HUES64 (cell line): ENCODE results near the gene SOD3.

Source experiments
- H3K27ac ChIP-seq: 2 replicates; pipeline ENCODE4 v1.7.0; 2013; ENCODE audit warnings: low read depth, low read length, inconsistent platforms
- H3K27me3 ChIP-seq: 2 replicates; pipeline ENCODE4 v1.6.1; 2013; ENCODE audit warnings: mild to moderate bottlenecking, low read length; ENCODE audit not compliant: insufficient read depth
- H3K36me3 ChIP-seq: 2 replicates; pipeline ENCODE4 v1.6.1; 2013; ENCODE audit warnings: mild to moderate bottlenecking, low read length; ENCODE audit not compliant: insufficient read depth
- H3K4me1 ChIP-seq: 2 replicates; pipeline ENCODE4 v1.6.1; 2013; ENCODE audit warnings: mild to moderate bottlenecking, low read length, moderate library complexity; ENCODE audit not compliant: insufficient read depth
- H3K4me3 ChIP-seq: 2 replicates; pipeline ENCODE4 v1.5.1; 2013; ENCODE audit warnings: mild to moderate bottlenecking, low read length, moderate library complexity
- H3K9ac ChIP-seq: 2 replicates; pipeline ENCODE4 v1.6.1; 2013; ENCODE audit warnings: mild to moderate bottlenecking, low read depth, low read length
- H3K9me3 ChIP-seq: 2 replicates; pipeline ENCODE4 v1.6.1; 2013; ENCODE audit warnings: low read depth, low read length; ENCODE audit not compliant: insufficient read depth
- WGBS: fragments of 150-250, 120-280 bp; methylation state at CpG from one replicate; pipeline ENCODE4 v1.1.7; 2013; ENCODE audit warnings: missing lambda C conversion rate; 5-methylcytosine and 5-hydroxymethylcytosine counted together

SOD3 gene

GRCh38 chr4:24794480-24794879 lies 893 bp upstream of the SOD3 start:
- 73% methylated on average over 10 of the region's 10 CpGs for WGBS
- no peaks in the 10 kb centered on the region for H3K9me3 ChIP-seq
- no peak overlapping the region for H3K9ac ChIP-seq
- H3K4me1 ChIP-seq = peaks cover 16% of the 10 kb centered on the region
- H3K4me3 ChIP-seq = no peak overlapping the region
- no peak overlapping the region for H3K27ac ChIP-seq
- no peaks in the 10 kb centered on the region for H3K36me3 ChIP-seq
- peaks cover 48% of the 10 kb centered on the region for H3K27me3 ChIP-seq

DNA sequence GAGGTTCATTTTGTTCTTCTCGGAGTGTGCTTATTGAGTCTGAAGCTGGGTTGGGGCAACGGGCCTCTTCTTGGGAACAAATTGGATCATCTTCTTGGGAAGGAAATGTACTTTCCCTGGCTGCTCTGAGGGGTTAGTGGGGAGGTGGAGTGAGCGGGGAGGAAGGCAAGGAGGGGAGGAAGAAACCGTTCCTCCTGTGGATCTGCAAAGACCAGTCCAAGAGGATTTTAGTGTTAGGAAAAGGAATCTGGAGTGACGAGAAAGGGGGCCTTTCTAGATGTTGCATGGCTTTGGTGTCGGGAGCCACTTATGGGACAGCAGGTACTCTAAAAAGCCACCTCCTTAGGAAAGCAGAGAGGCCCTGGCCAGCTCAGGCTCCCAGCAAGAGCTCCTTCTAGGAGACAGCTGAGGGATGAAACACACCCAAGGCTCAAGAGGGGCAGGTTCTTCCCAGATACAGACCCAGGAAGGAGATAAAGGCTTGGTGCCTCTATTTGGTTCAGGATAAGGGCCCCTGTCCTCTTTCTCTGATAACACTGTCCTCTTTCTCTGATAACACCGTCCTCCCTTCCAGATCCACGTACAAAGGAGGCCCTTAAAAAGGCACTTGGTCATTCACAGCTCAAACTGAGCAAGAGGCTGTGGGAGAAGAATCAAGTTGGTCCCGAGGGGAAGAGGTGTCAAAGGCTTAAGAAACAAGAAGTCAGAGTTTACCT lies 451 bp downstream of the SOD3 start:
- Histone ChIP-seq H3K4me1 (peaks cover 18% of the 10 kb centered on the region), H3K36me3 (no peaks in the 10 kb centered on the region), H3K4me3 (peak overlapping the region; percentile 47), H3K9ac (no peak overlapping the region), H3K27me3 (peaks cover 61% of the 10 kb centered on the region), H3K9me3 (no peaks in the 10 kb centered on the region), H3K27ac (no peak overlapping the region)
- WGBS = 45% methylated on average over 9 of the region's 9 CpGs

GRCh38 chr4:24796620-24797019 lies 1.2 kb downstream of the SOD3 start:
- Histone ChIP-seq H3K4me3 (no peak overlapping the region), H3K27ac (no peak overlapping the region), H3K9ac (no peak overlapping the region), H3K36me3 (no peaks in the 10 kb centered on the region), H3K27me3 (peaks cover 69% of the 10 kb centered on the region), H3K4me1 (peaks cover 24% of the 10 kb centered on the region), H3K9me3 (no peaks in the 10 kb centered on the region)

GRCh38 chr4:24798036-24798610 lies 2.8 kb downstream of the SOD3 start:
- Histone ChIP-seq H3K9ac (no peak overlapping the region), H3K9me3 (no peaks in the 10 kb centered on the region), H3K36me3 (no peaks in the 10 kb centered on the region), H3K27me3 (peaks cover 80% of the 10 kb centered on the region), H3K4me1 (peaks cover 24% of the 10 kb centered on the region), H3K4me3 (no peak overlapping the region), H3K27ac (no peak overlapping the region)
- 65% methylated on average over 5 of the region's 5 CpGs for WGBS

GRCh38 chr4:24799196-24799543 lies 3.8 kb downstream of the SOD3 start:
- Histone ChIP-seq H3K4me1 (peaks cover 23% of the 10 kb centered on the region), H3K9me3 (no peaks in the 10 kb centered on the region), H3K36me3 (no peaks in the 10 kb centered on the region), H3K27ac (no peak overlapping the region), H3K4me3 (no peak overlapping the region), H3K9ac (no peak overlapping the region), H3K27me3 (peaks cover 79% of the 10 kb centered on the region)
- WGBS = 94% methylated on average over 13 of the region's 13 CpGs

DNA sequence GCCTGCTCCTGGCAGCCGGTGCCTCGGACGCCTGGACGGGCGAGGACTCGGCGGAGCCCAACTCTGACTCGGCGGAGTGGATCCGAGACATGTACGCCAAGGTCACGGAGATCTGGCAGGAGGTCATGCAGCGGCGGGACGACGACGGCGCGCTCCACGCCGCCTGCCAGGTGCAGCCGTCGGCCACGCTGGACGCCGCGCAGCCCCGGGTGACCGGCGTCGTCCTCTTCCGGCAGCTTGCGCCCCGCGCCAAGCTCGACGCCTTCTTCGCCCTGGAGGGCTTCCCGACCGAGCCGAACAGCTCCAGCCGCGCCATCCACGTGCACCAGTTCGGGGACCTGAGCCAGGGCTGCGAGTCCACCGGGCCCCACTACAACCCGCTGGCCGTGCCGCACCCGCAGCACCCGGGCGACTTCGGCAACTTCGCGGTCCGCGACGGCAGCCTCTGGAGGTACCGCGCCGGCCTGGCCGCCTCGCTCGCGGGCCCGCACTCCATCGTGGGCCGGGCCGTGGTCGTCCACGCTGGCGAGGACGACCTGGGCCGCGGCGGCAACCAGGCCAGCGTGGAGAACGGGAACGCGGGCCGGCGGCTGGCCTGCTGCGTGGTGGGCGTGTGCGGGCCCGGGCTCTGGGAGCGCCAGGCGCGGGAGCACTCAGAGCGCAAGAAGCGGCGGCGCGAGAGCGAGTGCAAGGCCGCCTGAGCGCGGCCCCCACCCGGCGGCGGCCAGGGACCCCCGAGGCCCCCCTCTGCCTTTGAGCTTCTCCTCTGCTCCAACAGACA lies 4.4 kb downstream of the SOD3 start:
- 42% methylated on average over 103 of the region's 103 CpGs for WGBS
- Histone ChIP-seq H3K27ac (no peak overlapping the region), H3K27me3 (peaks cover 73% of the 10 kb centered on the region), H3K4me1 (peaks cover 18% of the 10 kb centered on the region), H3K36me3 (no peaks in the 10 kb centered on the region), H3K9ac (no peak overlapping the region; the same call in 1 of the 2 replicates), H3K9me3 (no peaks in the 10 kb centered on the region), H3K4me3 (peak overlapping the region; percentile 53)

- H3K4me3 ChIP-seq = peak overlapping the region; percentile 53
- peaks cover 71% of the 10 kb centered on the region for H3K27me3 ChIP-seq
- no peaks in the 10 kb centered on the region for H3K9me3 ChIP-seq
- peak overlapping the region; percentile 40 for H3K9ac ChIP-seq
- WGBS = 2% methylated on average over 25 of the region's 25 CpGs
- no peaks in the 10 kb centered on the region for H3K36me3 ChIP-seq
- H3K27ac ChIP-seq = no peak overlapping the region
- peaks cover 13% of the 10 kb centered on the region; the same call in 1 of the 2 replicates for H3K4me1 ChIP-seq
Measured at GRCh38 chr4:24800325-24800895, 5.0 kb downstream of the SOD3 start.

DNA sequence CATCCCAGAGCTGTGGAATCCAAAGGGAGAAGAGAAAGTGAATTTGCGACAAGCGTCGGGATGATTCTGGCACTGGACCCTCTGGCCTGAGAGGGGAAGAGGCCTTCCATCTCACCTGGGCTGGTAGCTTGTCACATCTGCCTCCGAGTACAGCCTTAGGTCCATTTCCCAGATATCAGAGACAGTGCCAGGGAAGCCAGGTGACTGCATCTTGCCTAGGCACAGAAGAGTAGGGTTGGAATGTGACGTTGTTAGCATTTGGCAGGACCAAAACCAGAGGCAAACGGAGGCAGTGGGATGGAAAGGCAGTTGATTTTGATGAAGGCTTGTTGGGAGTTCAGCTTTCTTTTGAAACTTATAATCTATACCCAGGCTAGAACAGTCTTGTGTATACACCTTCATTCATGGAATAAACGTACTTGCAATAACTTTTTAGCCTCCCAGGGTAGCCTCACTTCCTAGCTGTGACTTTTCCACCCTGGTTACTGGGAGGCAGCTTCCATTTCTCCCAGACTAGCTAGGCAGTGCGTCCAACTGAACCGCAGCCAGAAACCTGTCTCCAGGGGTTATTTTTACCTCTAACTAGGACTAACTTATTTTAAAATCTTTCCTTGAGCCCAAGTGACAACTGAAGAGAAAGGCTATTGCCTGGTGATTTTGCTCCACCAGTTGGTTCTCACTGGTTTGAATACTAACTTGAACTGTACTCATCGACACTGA lies 5.9 kb downstream of the SOD3 start:
- peak overlapping the region; percentile 53 for H3K4me3 ChIP-seq
- H3K27me3 ChIP-seq = peaks cover 64% of the 10 kb centered on the region
- 77% methylated on average over 10 of the region's 10 CpGs for WGBS
- H3K27ac ChIP-seq = no peak overlapping the region
- H3K36me3 ChIP-seq = no peaks in the 10 kb centered on the region
- H3K9me3 ChIP-seq = no peaks in the 10 kb centered on the region
- H3K4me1 ChIP-seq = 0 out of 2 replicates have a peak, but pooled peaks cover 8% of the 10 kb centered on the region
- no peak overlapping the region for H3K9ac ChIP-seq

DNA sequence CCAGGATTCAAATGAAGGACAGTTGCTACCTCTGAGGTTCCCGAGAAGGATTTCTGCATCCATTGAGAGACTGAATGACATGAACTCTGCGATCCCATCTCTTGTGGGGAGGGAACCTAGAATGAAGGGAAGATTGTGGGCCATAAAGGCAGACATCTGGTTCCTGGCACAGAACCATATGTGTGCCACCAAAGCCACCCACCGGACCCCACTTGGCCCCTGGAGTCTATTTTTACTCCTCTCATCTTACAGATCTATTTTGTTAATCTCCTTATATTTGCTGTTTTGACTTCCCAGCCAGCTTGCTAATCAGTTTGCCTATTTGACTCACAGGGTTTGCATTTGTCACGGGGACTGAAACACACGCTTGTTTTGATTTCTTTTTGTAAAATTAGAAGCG lies 7.3 kb downstream of the SOD3 start:
- H3K9me3 ChIP-seq = no peaks in the 10 kb centered on the region
- H3K27me3 ChIP-seq = peaks cover 50% of the 10 kb centered on the region
- H3K4me1 ChIP-seq = 0 out of 2 replicates have a peak, but pooled peaks cover 8% of the 10 kb centered on the region
- H3K36me3 ChIP-seq = no peaks in the 10 kb centered on the region
- WGBS = 86% methylated on average over 6 of the region's 6 CpGs
- no peak overlapping the region for H3K27ac ChIP-seq
- H3K4me3 ChIP-seq = no peak overlapping the region
- H3K9ac ChIP-seq = no peak overlapping the region

DNA sequence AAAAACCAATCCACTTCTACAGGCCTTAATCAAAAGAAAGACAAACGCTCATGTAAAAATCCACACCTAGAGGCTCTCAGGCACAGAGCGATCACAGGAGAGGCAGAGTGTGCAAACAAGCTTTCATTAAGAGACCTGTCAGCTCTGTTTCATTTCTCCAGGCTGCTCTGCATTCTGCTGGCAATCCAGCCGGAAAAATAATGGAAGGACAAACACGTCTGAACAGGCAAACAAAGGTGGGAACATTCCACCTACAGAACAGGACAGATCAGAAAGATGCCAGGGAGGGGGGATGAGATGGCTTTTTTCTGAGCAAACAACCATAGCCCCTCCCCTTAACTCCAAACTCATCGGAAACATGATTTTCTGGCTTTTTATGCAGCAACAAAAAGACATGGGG lies 9.7 kb downstream of the SOD3 start:
- H3K27me3 ChIP-seq = peaks cover 26% of the 10 kb centered on the region
- H3K4me3 ChIP-seq = no peak overlapping the region
- no peak overlapping the region for H3K27ac ChIP-seq
- WGBS = 94% methylated on average over 5 of the region's 5 CpGs
- no peaks in the 10 kb centered on the region for H3K9me3 ChIP-seq
- no peaks in the 10 kb centered on the region for H3K36me3 ChIP-seq
- H3K4me1 ChIP-seq = 0 out of 2 replicates have a peak, but pooled peaks cover 12% of the 10 kb centered on the region
- H3K9ac ChIP-seq = no peak overlapping the region
